GM18951 (cell line): Measurements from ENCODE around the gene UFL1.
"Not testable (repeated sequence)": the region's sequence is repeated elsewhere in the genome, so short reads cannot be mapped to it uniquely, and the experiment has no call there.

Experiments
- POLR2A ChIP-seq: IDR thresholded peaks from 4 replicates; pipeline ENCODE4 v1.6.1; 2011; ENCODE audit warnings: mild to moderate bottlenecking; ENCODE audit not compliant: insufficient read length, insufficient read depth; ENCODE audit errors: extremely low read depth
- in situ Hi-C: fragments of 300-500 bp; cut with MboI; formaldehyde crosslinking; loops from one replicate; pipeline ENCODE4 v1.12.0; 2022; ENCODE audit warnings: low sequenced_read_pairs, mixed read lengths, inconsistent platforms; ENCODE audit not compliant: unreplicated experiment

Gene UFL1

DNA sequence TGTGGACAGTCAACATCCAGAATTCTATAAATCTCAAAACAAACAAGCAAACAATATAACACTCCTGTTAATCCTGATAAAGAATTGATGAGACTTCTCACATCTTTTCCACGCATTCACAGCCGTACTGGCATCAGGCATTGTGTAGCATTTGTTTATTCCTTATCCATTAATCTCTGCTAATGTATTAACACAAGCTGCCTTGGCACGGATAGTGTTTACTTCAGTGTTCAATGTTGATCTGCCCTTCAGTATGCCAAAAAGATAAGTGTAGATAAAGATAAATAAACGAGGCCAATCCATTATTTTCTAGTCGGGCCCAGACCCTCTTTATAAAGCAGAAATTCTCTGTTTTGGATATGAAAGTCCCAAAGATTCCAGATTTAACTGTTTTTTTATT, 16.1 kb downstream of the UFL1 start:
- no peak for TF ChIP-seq POLR2A
- in situ Hi-C loops, result loop anchor here (25.0 kb wide), 1 partner anchor 525 kb away; no protein-coding TSS in a partner anchor

DNA sequence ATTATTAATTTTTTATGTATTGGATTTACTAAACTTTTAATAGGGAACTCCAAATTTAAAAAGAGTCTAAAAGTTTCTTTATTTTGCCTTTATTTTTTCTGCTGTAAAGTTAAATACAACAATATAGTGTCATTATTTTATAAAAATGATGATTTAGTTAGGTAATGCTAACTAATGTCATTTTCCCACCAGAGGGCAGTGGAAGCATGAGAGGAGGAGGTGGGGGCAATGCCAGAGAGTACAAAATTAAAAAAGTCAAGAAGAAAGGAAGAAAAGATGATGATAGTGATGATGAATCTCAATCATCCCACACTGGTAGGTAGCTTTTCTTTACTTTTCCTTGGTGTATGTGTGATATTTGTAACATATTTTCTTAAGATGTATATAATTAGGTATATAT, 21.1 kb downstream of the UFL1 start:
- no peak for TF ChIP-seq POLR2A
- in situ Hi-C loops, result loop anchor here (25.0 kb wide), 1 partner anchor 520 kb away; no protein-coding TSS in a partner anchor

DNA sequence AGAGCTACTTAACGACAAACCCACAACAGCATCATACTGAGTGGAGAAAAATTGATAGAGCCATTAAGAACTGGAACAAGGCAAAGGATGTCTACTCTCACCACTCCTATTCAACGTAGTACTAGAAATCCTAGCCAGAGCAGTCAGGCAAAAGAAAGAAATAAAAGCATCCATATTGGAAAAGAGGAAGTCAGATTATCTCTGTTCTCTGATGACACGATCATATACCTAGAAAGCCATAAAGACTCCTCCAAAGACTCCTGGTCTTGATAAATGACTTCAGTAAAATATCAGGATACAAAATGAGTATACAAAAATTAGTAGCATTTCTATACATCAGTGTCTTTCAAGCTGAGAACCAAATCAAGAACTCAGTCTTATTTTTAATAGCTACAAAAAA, 24.3 kb downstream of the UFL1 start:
- in situ Hi-C loops, result loop anchor here (25.0 kb wide), 1 partner anchor 516 kb away; no protein-coding TSS in a partner anchor
- no peak for TF ChIP-seq POLR2A

DNA sequence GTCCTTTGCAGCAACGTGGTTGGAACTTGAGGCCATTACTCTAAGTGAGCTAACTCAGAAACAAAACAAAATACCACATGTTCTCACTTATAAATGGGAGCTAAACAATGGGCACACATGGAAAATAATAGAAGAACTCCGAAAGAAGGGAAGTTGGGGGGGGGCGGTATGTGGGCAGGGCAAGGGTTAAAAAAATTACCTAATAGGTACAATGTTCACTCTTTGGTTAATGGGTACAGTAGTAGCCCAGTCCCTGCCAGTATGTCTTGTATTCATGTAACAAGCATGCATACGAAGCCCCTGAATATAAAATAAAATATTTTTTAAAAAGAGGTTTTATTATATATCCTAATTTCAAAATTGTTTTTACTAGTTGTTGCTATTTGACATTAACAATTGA, 26.0 kb downstream of the UFL1 start:
- no peak for TF ChIP-seq POLR2A
- in situ Hi-C loops, result loop anchor here (25.0 kb wide), 1 partner anchor 515 kb away; no protein-coding TSS in a partner anchor

DNA sequence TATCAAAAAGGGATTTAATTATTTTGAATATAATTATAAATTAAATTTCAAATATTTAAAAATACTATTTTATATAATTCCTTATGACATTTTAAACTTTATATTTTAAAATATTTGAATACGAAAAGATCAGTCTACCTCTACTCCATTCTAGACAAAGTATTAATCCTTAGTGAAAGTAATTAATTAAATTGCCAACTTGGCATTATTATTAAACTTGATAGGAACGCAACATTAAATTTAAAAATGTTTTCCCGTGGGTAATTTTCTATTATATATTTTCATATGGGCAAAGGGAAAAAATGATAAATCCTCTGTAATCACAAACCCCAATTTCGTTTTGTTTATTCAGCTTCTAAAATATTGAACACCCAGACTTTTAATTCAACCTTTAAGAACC, 33.0 kb downstream of the UFL1 start:
- in situ Hi-C loops, result no loop called here
- TF ChIP-seq POLR2A, result no peak

DNA sequence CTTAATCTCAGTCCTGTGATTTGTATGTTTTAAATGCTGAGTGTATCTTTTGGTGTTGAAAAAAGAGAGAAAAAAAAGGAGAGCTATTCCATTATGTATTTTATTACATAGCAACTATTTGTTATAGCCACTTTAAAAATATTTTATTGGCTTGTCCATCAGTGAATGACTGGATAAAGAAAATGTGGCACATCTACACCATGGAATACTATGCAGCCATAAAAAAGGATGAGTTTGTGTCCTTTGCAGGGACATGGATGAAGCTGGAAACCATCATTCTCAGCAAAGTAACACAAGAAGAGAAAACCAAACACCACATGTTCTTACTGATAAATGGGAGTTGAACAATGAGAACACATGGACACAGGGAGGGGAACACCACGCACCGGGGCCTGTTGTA, 38.1 kb downstream of the UFL1 start:
- in situ Hi-C loops, result not testable (repeated sequence)

DNA sequence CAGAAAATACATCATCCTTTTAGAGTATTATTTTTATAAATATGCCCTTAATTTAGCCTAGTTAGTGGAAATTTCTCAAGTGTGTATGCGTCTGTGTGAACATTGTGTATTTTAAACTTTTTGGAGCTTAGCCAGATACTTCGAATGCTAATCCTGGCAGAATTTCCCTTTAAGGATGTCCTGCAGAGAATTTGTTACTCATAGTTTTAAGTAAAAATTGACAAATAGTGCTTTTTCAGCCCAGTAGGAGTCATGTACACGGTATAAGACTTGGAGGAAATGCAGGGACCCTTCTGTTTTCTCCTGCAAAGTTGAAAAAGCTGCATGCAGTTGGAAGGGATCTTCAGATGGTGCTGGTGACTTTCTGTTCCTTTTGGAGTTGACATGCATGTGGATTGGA, 41.3 kb downstream of the UFL1 start, which contains the start of gene FHL5:
FHL5 (plus strand) TSS at position 243 of the 400 bp plus-strand sequence. CDS start 40,486 bp downstream, outside the sequence.
- in situ Hi-C loops, result no loop called here

DNA sequence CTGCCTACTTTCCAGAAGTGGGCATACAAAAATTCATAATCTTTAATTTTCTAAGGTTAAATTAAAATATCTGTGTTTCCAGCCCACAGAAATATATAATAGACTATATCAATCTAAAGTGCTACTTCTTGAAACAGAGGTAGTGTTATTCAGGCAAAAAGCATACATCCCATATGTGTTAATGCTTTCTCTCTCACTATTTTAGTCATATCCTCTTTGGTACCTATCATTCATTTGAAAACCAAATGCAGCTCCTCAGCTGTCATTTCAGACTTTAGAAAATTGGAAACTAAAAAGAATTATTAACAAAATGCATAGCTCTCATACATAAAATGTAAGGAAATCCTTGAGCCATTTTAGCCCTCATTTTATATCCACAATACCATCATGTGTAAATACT, 42.2 kb downstream of the UFL1 start:
- no peak for TF ChIP-seq POLR2A
- in situ Hi-C loops, result no loop called here

More for the DNA sequence above, 41.3 kb downstream of the UFL1 start, which contains the start of gene FHL5:
- TF ChIP-seq POLR2A, result no peak

DNA sequence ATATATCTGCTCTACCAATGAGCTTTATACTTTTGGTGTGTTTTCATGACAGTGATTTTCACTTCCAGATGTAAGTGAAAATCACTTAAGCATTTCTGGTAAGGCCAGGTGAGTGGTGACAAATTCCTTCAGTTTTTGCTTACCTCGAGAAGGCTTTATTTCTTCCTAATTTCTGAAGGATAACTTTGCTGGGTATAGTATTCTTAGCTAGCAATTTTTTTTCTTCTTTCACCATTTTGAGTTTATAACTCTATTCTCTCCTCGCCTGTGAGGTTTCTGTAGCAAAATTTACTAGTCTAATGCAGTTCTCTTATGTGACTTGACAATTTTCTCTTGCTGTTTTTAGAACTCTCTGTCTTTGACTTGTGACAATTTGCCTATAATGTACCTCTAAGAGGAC, 48.4 kb downstream of the UFL1 start:
- TF ChIP-seq POLR2A, result no peak
- in situ Hi-C loops, result no loop called here

DNA sequence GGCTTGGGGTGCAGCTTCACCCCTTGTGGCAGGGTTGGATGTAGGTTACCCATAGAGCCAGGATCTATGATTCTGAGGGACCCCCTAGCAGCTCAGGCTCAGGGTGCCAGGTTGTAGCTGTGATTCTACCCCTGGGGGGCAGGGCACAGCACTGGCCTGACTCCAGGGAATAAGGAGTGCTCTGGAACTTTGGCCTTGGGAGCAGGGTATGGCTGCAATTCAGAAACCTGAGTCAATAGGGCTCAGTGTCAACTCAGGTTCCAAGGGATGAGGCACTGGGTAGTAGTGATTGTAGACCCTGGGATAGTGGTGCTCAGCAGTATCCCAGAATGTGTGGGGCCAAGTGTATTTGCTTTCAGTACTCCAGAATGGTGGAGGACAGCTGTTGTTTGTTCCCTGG, 49.9 kb downstream of the UFL1 start:
- no peak for TF ChIP-seq POLR2A
- in situ Hi-C loops, result no loop called here

DNA sequence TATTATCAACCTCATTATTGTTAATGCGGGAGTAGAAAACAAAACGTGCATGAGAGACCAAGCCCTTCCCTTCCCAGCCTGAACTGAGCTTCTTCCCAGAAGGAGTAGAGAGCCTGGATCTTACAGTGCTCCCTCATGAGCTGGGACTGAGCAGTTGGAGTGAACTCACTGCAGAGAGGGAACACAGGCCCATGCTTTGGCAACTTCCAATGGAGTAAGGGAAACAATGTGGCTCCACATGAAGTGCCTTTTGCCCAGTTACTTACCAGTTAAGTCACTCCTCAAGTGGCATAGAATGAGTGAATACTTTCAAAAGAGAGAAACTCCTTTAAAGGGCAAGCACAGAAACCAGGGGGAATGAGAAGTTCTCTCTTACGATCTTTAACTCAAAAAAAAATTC, 53.8 kb downstream of the UFL1 start:
- in situ Hi-C loops, result no loop called here
- TF ChIP-seq POLR2A, result no peak

DNA sequence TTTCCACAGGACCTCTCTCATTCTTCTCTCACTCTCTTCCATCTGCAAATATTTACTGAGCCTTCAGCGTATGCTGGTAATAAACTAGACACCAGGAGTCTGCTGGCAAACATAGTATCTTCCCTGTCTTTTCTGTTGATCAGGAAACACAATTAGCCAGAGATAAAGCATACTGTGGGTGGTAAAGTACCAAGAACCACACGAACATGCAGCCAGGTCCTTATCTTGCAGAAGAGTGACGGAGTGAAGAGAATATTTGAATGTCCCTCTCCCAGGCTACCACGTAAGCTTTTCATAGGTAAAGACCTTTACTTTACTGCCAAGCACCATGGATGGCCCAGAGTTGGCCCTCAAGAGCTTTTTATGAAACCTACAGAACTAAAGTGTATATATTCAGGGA, 54.6 kb downstream of the UFL1 start:
- in situ Hi-C loops, result no loop called here

DNA sequence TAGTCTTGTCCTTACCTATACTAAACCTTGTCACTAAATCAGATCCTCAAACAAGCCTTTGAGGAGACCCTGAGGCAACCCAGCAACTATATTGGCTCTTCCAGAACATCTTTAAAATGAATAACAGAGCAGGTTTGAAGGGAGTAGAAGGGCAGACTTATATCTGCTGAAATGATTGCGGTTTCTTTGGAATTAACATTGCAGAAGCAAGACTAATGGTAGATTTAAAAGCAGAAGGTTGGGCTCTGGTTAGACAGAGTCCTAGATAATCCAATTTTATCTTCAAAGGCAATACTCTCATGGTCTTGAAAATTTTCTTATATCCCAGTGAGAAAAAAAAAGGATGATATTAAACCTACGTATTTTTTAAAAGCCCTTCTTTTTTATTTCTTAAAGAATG, 60.4 kb downstream of the UFL1 start:
- no peak for TF ChIP-seq POLR2A
- in situ Hi-C loops, result no loop called here

More for the DNA sequence above, 54.6 kb downstream of the UFL1 start:
- TF ChIP-seq POLR2A, result no peak

DNA sequence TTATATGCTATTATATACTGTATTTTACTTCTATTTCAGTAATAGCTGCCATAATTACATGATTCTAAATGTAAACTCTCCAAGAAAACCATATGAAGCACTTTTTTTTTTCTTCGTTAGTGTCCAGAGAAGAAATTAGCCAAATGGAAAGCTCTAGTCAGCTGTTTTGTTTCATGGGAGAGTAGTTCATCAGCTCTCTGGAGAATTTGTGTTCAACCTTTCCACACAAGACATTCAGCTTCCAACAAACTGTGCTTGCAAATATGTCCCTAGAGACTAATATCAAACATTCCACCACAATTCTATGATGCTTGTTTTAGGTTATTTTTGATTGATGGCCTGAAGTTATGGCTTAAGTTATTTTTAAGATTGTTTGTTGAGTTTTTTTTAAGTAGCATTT, 60.8 kb downstream of the UFL1 start:
- no peak for TF ChIP-seq POLR2A
- in situ Hi-C loops, result no loop called here

DNA sequence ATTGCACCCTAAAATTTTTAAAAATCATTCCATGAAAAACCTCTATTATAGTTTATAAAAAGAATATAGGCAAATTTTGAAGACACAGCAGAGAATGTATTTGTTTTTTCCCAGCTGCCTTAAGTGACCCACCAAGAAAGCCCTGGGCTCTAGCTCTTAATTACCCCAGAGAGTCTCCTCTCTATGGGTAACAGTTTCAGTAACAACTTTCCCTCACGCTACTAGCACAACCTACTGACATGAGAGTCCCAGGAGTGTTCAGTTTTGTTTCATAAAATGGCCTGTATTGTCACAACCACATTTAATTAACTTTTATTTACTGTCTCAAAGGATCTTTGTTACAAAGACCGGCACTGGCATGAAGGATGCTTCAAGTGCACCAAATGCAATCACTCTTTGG, 82.8 kb downstream of the UFL1 start:
- TF ChIP-seq POLR2A, result no peak

More for the DNA sequence above, 82.8 kb downstream of the UFL1 start:
- in situ Hi-C loops, result no loop called here
